Liver (tissue), 9 donors: ENCODE measurements around the gene GLRX3. TPM values are rescaled to one million over a fixed set of nuclear protein-coding genes. Genes with fewer than 3 reads are reported as not detected.

ENCODE experiments used
- DNase-seq: peaks from one replicate; pipeline ENCODE4 v3.0.0-alpha.2; 2017; ENCODE audit warnings: low spot score
- H3K27ac ChIP-seq, 2 donors: one replicate each; pipeline ENCODE4 v1.7.0; 2013; ENCODE audit warnings: inconsistent platforms in 2 of 2, low read length in 2 of 2, control low read depth in 1 of 2, low read depth in 1 of 2, mild to moderate bottlenecking in 1 of 2
- H3K27me3 ChIP-seq, 4 donors: one replicate each; pipeline versions ENCODE4 v1.6.1 to v1.7.0; 2013; ENCODE audit warnings: low read length in 3 of 4, inconsistent platforms in 1 of 4, mild to moderate bottlenecking in 1 of 4, moderate library complexity in 1 of 4; ENCODE audit not compliant: control insufficient read depth in 4 of 4, insufficient read depth in 4 of 4
- H3K36me3 ChIP-seq, 4 donors: one replicate each; pipeline versions ENCODE4 v1.6.1 to v1.7.0; 2013; ENCODE audit warnings: low read length in 3 of 4, mild to moderate bottlenecking in 3 of 4, low read depth in 1 of 4, moderate library complexity in 1 of 4; ENCODE audit not compliant: control insufficient read depth in 4 of 4, insufficient read depth in 3 of 4
- H3K4me1 ChIP-seq, 4 donors: one replicate each; pipeline versions ENCODE4 v1.6.1 to v1.7.0; 2013; ENCODE audit warnings: low read length in 3 of 4, mild to moderate bottlenecking in 3 of 4, moderate library complexity in 1 of 4; ENCODE audit not compliant: control insufficient read depth in 4 of 4, insufficient read depth in 4 of 4
- H3K4me3 ChIP-seq, 3 donors: one replicate each; pipeline versions ENCODE4 v1.6.1 to v1.7.0; 2013; ENCODE audit warnings: low read length in 3 of 3, control low read depth in 1 of 3, low read depth in 1 of 3, mild to moderate bottlenecking in 1 of 3
- H3K9ac ChIP-seq, 2 donors: one replicate each; pipeline ENCODE4 v1.7.0; 2013; ENCODE audit warnings: low read length in 2 of 2, mild to moderate bottlenecking in 2 of 2, moderate library complexity in 2 of 2, control low read depth in 1 of 2, low read depth in 1 of 2
- H3K9me3 ChIP-seq, 4 donors: one replicate each; pipeline versions ENCODE4 v1.6.1 to v1.7.0; 2013; ENCODE audit warnings: low read length in 3 of 4; ENCODE audit not compliant: control insufficient read depth in 4 of 4
- CTCF ChIP-seq: fragments of 150-350 bp; IDR thresholded peaks from 2 replicates; pipeline ENCODE4 v1.5.1; 2017; ENCODE audit warnings: improper control_type of control experiment, low read depth, low read length; ENCODE audit not compliant: missing input control
- EGR1 ChIP-seq, 2 donors: IDR thresholded peaks; 2 replicates each; pipeline ENCODE4 v1.6.1; 2016 to 2018; ENCODE audit warnings: antibody characterized with exemption in 2 of 2, low read depth in 2 of 2
- FOXA2 ChIP-seq: IDR thresholded peaks from 2 replicates; pipeline ENCODE4 v1.6.1; 2016; ENCODE audit warnings: antibody characterized with exemption
- GABPA ChIP-seq, 2 donors: IDR thresholded peaks in 1 of 2; conservative IDR thresholded peaks in 1 of 2; 2 replicates each; pipeline ENCODE4 v1.6.1; 2016; ENCODE audit warnings: antibody characterized with exemption in 2 of 2, mild to moderate bottlenecking in 1 of 2, moderate library complexity in 1 of 2
- HNF4A ChIP-seq, 2 donors: conservative IDR thresholded peaks; 2 replicates each; pipeline ENCODE4 v1.6.1; 2016; ENCODE audit warnings: antibody characterized with exemption in 2 of 2, mild to moderate bottlenecking in 2 of 2
- HNF4G ChIP-seq: IDR thresholded peaks from 2 replicates; pipeline ENCODE4 v1.6.1; 2016; ENCODE audit warnings: antibody characterized with exemption
- JUND ChIP-seq, 2 donors: IDR thresholded peaks; 2 replicates each; pipeline ENCODE4 v1.6.1; 2016; ENCODE audit warnings: antibody characterized with exemption in 2 of 2
- NR2F2 ChIP-seq: IDR thresholded peaks from 2 replicates; pipeline ENCODE4 v1.6.1; 2016; ENCODE audit warnings: antibody characterized with exemption
- RAD21 ChIP-seq, 2 donors: IDR thresholded peaks; 2 replicates each; pipeline ENCODE4 v1.6.1; 2016; ENCODE audit warnings: antibody characterized with exemption in 2 of 2, mild to moderate bottlenecking in 2 of 2
- RXRA ChIP-seq, 2 donors: IDR thresholded peaks; 2 replicates each; pipeline ENCODE4 v1.6.1; 2017 to 2018; ENCODE audit warnings: antibody characterized with exemption in 2 of 2, mild to moderate bottlenecking in 1 of 2
- SP1 ChIP-seq: IDR thresholded peaks from 2 replicates; pipeline ENCODE4 v1.6.1; 2018; ENCODE audit warnings: antibody characterized with exemption, mild to moderate bottlenecking
- YY1 ChIP-seq: IDR thresholded peaks from 2 replicates; pipeline ENCODE4 v1.6.1; 2016; ENCODE audit warnings: antibody characterized with exemption, mild to moderate bottlenecking
- WGBS: extraction: QIAGEN DNeasy Blood & Tissue Kit; methylation state at CpG from one replicate; pipeline ENCODE4 v1.1.7; 2013; 5-methylcytosine and 5-hydroxymethylcytosine counted together
- polyA plus RNA-seq, 2 donors: library from polyadenylated mRNA; stranded (reverse) in 1 of 2; unstranded in 1 of 2; fragments of 200-250 nt in 1 of 2; fragments of >200 nt in 1 of 2; fragmentation: Nextera tagmentation in 1 of 2; extraction: Ambion mirVana in 1 of 2; gene quantifications; one replicate each; pipeline versions ENCODE4 v1.2.1 to v1.2.3, GENCODE V29; 2013 to 2015
- total RNA-seq, 2 donors: library from RNA; depleted of rRNA; stranded (reverse); fragments of >200 nt; gene quantifications; one replicate each; pipeline ENCODE4 v1.2.3, GENCODE V29; 2014
- TF ChIP-seq, protein P1 (sequence below): IDR thresholded peaks from 2 replicates; pipeline ENCODE4 v1.6.1; 2016; ENCODE audit warnings: antibody characterized with exemption, mild to moderate bottlenecking
- TF ChIP-seq, protein P2 (sequence below): IDR thresholded peaks from 2 replicates; pipeline ENCODE4 v1.6.1; 2016; ENCODE audit warnings: antibody characterized with exemption
- donor health status: healthy.
- donor health status: healthy.
- donor health status: healthy.
- donor health status: healthy.
- donor health status: healthy.

The GLRX3 gene
- total and polyA plus RNA-seq, 4 donors, result 24.0 to 34.0 (median 28.5) TPM

- TF ChIP-seq, protein P1, sequence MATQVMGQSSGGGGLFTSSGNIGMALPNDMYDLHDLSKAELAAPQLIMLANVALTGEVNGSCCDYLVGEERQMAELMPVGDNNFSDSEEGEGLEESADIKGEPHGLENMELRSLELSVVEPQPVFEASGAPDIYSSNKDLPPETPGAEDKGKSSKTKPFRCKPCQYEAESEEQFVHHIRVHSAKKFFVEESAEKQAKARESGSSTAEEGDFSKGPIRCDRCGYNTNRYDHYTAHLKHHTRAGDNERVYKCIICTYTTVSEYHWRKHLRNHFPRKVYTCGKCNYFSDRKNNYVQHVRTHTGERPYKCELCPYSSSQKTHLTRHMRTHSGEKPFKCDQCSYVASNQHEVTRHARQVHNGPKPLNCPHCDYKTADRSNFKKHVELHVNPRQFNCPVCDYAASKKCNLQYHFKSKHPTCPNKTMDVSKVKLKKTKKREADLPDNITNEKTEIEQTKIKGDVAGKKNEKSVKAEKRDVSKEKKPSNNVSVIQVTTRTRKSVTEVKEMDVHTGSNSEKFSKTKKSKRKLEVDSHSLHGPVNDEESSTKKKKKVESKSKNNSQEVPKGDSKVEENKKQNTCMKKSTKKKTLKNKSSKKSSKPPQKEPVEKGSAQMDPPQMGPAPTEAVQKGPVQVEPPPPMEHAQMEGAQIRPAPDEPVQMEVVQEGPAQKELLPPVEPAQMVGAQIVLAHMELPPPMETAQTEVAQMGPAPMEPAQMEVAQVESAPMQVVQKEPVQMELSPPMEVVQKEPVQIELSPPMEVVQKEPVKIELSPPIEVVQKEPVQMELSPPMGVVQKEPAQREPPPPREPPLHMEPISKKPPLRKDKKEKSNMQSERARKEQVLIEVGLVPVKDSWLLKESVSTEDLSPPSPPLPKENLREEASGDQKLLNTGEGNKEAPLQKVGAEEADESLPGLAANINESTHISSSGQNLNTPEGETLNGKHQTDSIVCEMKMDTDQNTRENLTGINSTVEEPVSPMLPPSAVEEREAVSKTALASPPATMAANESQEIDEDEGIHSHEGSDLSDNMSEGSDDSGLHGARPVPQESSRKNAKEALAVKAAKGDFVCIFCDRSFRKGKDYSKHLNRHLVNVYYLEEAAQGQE, result no peak
- TF ChIP-seq EGR1 (IDR thresholded peaks at IDR 0.05; ENCODE audit: low read depth in 2 of 2) (no peak), FOXA2 (no peak)
Measured at GRCh38 chr10:130195746-130196294, 59.6 kb downstream of the GLRX3 start (continued).

DNA sequence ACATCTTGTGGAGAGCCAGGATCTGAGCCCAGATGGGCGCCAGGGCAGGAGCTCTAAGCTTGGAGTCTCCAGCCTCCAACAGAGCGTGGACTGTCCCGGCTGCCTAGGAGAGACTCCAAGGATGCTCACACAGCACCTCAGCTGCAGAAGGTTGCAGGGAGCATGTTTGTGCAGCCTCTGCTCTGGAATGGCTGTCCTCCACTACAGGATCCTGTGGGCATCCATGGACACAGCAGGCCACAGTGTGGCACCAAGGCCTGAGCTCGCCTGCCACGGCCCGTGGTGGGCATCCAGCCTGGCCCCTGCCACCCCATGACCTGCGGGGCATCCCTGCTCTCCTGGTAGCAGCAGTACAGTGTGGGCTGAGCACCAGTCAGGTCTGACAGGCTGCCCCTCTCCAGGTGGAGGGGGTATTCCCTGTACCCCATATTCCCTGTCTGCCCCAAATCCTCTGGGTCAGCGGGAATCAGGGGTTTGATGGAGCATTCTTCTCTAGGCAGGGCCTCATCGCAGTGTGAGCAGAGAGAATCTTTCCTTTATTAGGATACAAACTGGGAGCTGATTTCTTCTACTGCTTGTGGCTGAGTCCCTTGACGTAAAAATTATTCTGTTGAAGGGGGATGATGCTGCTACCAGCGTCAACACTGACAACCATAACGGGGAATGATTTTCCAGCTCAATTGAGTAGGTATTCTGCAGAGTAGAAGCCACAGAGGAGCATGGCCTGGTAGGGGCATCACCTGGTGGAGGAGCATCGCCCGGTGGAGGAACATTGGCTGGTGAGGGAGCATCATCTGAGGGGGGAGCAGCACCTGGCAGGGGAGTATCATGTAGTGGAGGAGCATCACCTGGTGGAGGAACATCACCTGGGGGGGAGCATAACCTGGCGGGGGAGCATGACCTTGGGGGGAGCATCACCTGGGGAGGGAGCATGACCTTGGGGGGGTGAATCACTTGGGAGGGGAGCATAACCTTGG lies 60.6 kb downstream of the GLRX3 start:
- H3K9ac ChIP-seq, result no peak overlapping the region
- no peak for DNase-seq
- 94% methylated on average over 15 of the region's 15 CpGs for WGBS
- no peaks in the 10 kb centered on the region for H3K36me3 ChIP-seq
- H3K27me3 ChIP-seq, result no peaks in the 10 kb centered on the region
- no peaks in the 10 kb centered on the region for H3K4me1 ChIP-seq
- no peaks in the 10 kb centered on the region for H3K9me3 ChIP-seq
- no peak overlapping the region for H3K27ac ChIP-seq
- H3K4me3 ChIP-seq, result no peak overlapping the region
- TF ChIP-seq NR2F2 (no peak), HNF4A (conservative IDR thresholded peaks at IDR 0.05) (no peak), JUND (IDR thresholded peaks at IDR 0.05) (no peak)
- TF ChIP-seq, protein P1, result no peak

DNA sequence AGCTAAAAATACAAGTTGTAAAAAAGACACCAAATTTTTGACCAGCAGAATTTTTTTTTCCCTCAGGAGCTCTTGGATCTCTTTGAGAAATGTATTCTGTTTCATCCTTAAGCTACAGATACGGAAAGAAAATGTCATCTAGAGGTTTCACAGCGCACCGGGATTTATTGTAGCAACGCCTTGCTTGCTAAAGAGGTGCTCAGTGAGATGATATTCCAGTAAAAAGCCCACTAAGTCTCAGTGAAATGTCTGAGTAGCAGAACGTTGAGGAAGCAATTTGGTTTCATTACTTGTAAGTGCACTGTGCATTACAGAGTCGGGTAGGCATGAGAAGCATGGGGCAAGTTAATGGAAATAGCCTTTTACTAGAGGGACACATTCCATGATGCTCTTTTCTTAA lies 62.5 kb downstream of the GLRX3 start:
- TF ChIP-seq HNF4G (no peak), CTCF (no peak), RXRA (IDR thresholded peaks at IDR 0.05) (no peak), GABPA (IDR thresholded peaks at IDR 0.05 in 1 of 2, conservative IDR thresholded peaks at IDR 0.05 in 1 of 2) (no peak), RAD21 (IDR thresholded peaks at IDR 0.05) (no peak), JUND (IDR thresholded peaks at IDR 0.05) (no peak), NR2F2 (no peak), EGR1 (IDR thresholded peaks at IDR 0.05; ENCODE audit: low read depth in 2 of 2) (no peak), YY1 (no peak), SP1 (no peak), HNF4A (conservative IDR thresholded peaks at IDR 0.05) (no peak)
- TF ChIP-seq, protein P2, sequence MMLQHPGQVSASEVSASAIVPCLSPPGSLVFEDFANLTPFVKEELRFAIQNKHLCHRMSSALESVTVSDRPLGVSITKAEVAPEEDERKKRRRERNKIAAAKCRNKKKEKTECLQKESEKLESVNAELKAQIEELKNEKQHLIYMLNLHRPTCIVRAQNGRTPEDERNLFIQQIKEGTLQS, result no peak
- TF ChIP-seq, protein P1, result no peak
- no peak overlapping the region for H3K27ac ChIP-seq
- WGBS, result 90% methylated on average over 6 of the region's 6 CpGs
- H3K4me3 ChIP-seq, result no peak overlapping the region
- no peaks in the 10 kb centered on the region for H3K27me3 ChIP-seq
- no peak overlapping the region for H3K9ac ChIP-seq
- H3K36me3 ChIP-seq, result no peaks in the 10 kb centered on the region
- H3K4me1 ChIP-seq, result no peaks in the 10 kb centered on the region
- no peak for DNase-seq
- H3K9me3 ChIP-seq, result no peaks in the 10 kb centered on the region
